Loucy (cell line): ENCODE results near the gene CD44.

Experiments used
- EZH2phosphoT487 ChIP-seq: fragments of 200-600 bp; IDR thresholded peaks from 2 replicates; pipeline ENCODE4 v1.6.1; 2018; ENCODE audit warnings: antibody characterized with exemption, mild to moderate bottlenecking, moderate library complexity, borderline replicate concordance
- TF ChIP-seq, protein P1 (sequence below): fragments of 200-600 bp; sonication (generic); conservative IDR thresholded peaks from 2 replicates; pipeline ENCODE4 v1.5.1; 2014; ENCODE audit warnings: mild to moderate bottlenecking, antibody characterized with exemption, low read length

DNA sequence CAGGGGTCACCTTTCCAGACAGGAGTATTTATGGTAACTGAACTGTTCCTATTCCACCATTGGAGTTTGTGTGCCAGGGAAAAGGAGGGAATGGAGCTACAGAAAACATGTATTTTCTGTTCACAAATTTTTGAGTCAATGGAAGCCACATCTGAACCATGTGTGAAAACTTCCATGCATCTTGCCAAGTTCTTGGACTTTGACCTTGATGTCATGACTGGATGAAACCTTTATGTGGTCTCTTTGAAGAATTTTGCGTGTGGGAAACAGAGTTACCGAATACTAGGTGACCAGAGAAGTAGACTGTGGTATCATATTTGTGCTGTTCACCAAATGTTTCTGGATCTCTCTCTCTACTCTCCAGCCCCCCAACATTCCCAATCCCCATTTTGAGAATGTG is 104.8 kb downstream of the CD44 start:
- TF ChIP-seq EZH2phosphoT487: no peak
- TF ChIP-seq, protein P1, sequence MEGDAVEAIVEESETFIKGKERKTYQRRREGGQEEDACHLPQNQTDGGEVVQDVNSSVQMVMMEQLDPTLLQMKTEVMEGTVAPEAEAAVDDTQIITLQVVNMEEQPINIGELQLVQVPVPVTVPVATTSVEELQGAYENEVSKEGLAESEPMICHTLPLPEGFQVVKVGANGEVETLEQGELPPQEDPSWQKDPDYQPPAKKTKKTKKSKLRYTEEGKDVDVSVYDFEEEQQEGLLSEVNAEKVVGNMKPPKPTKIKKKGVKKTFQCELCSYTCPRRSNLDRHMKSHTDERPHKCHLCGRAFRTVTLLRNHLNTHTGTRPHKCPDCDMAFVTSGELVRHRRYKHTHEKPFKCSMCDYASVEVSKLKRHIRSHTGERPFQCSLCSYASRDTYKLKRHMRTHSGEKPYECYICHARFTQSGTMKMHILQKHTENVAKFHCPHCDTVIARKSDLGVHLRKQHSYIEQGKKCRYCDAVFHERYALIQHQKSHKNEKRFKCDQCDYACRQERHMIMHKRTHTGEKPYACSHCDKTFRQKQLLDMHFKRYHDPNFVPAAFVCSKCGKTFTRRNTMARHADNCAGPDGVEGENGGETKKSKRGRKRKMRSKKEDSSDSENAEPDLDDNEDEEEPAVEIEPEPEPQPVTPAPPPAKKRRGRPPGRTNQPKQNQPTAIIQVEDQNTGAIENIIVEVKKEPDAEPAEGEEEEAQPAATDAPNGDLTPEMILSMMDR: no peak
